B cell (primary cell): ENCODE results near the gene PYGO2.

Experiments
- CTCF ChIP-seq: fragments of 200-600 bp; IDR thresholded peaks from one replicate; pipeline ENCODE4 v1.8.0; 2022; ENCODE audit warnings: antibody characterized with exemption, mild to moderate bottlenecking
- EZH2 ChIP-seq: IDR thresholded peaks from 2 replicates; pipeline ENCODE4 v1.6.1; 2012; ENCODE audit warnings: borderline replicate concordance, low read depth, mild to moderate bottlenecking, moderate library complexity, low read length; ENCODE audit not compliant: insufficient read depth, poor library complexity, severe bottlenecking

DNA sequence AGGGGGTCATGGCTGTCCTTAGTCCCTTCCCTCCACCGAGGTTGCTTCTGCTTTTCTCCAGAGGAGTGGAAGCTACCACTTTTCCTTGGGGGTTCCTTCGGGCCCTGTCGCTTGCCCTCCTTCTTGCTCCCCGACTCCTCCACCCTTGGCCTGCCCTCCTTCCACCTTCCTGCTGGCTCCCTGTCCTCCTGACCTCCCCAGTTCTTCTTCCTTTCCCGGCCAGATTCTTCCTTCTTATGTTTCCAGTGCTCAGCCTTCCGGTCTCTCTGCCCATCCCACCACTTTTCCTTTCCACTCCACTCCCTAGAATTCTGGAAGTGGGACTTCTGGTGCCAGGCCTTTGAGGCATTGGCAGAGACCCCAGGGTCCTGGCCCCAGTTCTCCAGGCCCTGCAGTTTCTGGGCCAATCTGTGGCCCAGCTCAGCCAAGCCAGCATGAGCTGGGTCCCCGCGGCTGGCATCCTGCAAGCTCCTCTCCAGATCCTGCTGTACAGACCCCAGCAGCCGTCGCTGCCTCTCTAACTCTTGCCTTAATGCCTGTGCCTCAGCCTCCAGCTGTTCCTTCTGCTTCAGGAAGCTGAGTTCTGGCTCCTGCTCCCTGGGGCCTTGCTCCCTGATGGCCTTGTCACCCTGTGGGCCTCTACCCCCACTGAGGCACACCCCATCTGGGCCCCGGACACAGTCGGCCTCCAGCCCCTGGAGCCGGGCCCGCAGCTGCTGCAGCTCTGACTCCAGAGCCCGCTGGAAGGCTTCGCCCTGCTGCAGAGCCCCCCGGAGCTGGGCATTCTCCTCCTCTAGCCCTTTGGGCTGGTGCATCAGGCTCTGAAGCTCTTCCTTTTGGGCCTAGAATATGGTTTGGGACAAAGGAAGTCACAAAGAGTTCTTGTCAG is 15.4 kb downstream of the PYGO2 start:
- TF ChIP-seq EZH2 (no peak), CTCF (no peak)
